Panc1 (cell line): Measurements from ENCODE around the gene ATP10A. TPM values are rescaled to one million over a fixed set of nuclear protein-coding genes. Genes with fewer than 3 reads are reported as not detected.

Experiments used
- ATAC-seq: fragments of 200-7000 bp; cut with Tn5 transposase; 2 replicates; pipeline ENCODE4 v1.9.1; 2020; ENCODE audit warnings: mild to moderate bottlenecking, moderate library complexity
- BruUV-seq: library from RNA; stranded (reverse); fragments of 400-500 nt; replicated peaks from 2 replicates; lab custom pipeline; 2021; lab: Mats Ljungman, UMichigan
- CTCF ChIA-PET: fragments of 300-600 bp; sonication (Branson Sonifier 250); formaldehyde crosslinking; loops from one replicate; lab custom pipeline; 2022; ENCODE audit warnings: antibody characterized with exemption; lab: Charles Lee
- POLR2A ChIA-PET: fragments of 300-600 bp; sonication (Branson Sonifier 250); formaldehyde crosslinking; loops from one replicate; lab custom pipeline; 2022; ENCODE audit warnings: antibody characterized with exemption; lab: Charles Lee
- DNase-seq: peaks from one replicate; pipeline ENCODE4 v3.0.0-alpha.2; 2010; ENCODE audit warnings: low read depth, low spot score
- H3K27ac ChIP-seq: 2 replicates; pipeline ENCODE4 v1.5.1; 2011; ENCODE audit warnings: mild to moderate bottlenecking, low read length, inconsistent platforms
- H3K27me3 ChIP-seq: fragments of 200-500 bp; sonication (Bioruptor generic); 2 replicates; pipeline ENCODE4 v1.6.0; 2014; ENCODE audit warnings: low read length, inconsistent platforms; ENCODE audit not compliant: control insufficient read depth, insufficient read depth
- H3K36me3 ChIP-seq: fragments of 200-500 bp; sonication (Bioruptor generic); 2 replicates; pipeline ENCODE4 v1.5.1; 2014; ENCODE audit warnings: inconsistent platforms, mild to moderate bottlenecking, low read length, moderate library complexity; ENCODE audit not compliant: control insufficient read depth, insufficient read depth
- H3K4me1 ChIP-seq: 2 replicates; pipeline ENCODE4 v1.5.1; 2011; ENCODE audit warnings: inconsistent platforms, mild to moderate bottlenecking, low read length, moderate library complexity; ENCODE audit not compliant: control insufficient read depth, insufficient read depth
- H3K4me3 ChIP-seq, 2 experiments: 2 replicates each; pipeline ENCODE4 v1.5.1; 2011 to 2012; ENCODE audit warnings: low read depth in 2 of 2, low read length in 2 of 2, mild to moderate bottlenecking in 2 of 2, inconsistent platforms in 1 of 2, moderate library complexity in 1 of 2
- H3K9me3 ChIP-seq: fragments of 200-500 bp; sonication (Bioruptor generic); 2 replicates; pipeline ENCODE4 v1.5.1; 2014; ENCODE audit warnings: low read depth, mild to moderate bottlenecking, inconsistent platforms, low read length, moderate library complexity; ENCODE audit not compliant: control insufficient read depth, insufficient read depth
- POLR2AphosphoS5 ChIP-seq: IDR thresholded peaks from 2 replicates; pipeline ENCODE4 v1.6.1; 2012; ENCODE audit warnings: mild to moderate bottlenecking, low read depth, low read length, moderate library complexity
- REST ChIP-seq, 2 experiments: IDR thresholded peaks; 2 replicates each; pipeline ENCODE4 v1.6.1; 2011 to 2012; ENCODE audit warnings: low read depth in 2 of 2, control low read depth in 1 of 2, low read length in 1 of 2, mild to moderate bottlenecking in 1 of 2, moderate library complexity in 1 of 2; ENCODE audit not compliant: insufficient read depth in 1 of 2
- SIN3A ChIP-seq: IDR thresholded peaks from 2 replicates; pipeline ENCODE4 v1.6.1; 2012; ENCODE audit warnings: low read depth, mild to moderate bottlenecking, low read length, moderate library complexity, borderline replicate concordance; ENCODE audit not compliant: insufficient read depth
- TCF7L2 ChIP-seq: IDR thresholded peaks from 2 replicates; pipeline ENCODE4 v1.6.1; 2011; ENCODE audit warnings: mild to moderate bottlenecking, low read depth, low read length, inconsistent platforms
- in situ Hi-C: cut with HindIII; loops from 2 replicates; pipeline ENCODE4 v1.10.0; 2016; ENCODE audit warnings: low sequenced_read_pairs, low pct_unique_long_range_greater_than_20kb
- intact Hi-C: fragments of 100-400 bp; cut with micrococcal nuclease; formaldehyde crosslinking; loops from one replicate; pipeline ENCODE4 v1.10.0; 2022; ENCODE audit not compliant: unreplicated experiment
- total RNA-seq: library from RNA; stranded (reverse); gene quantifications from one replicate; pipeline ENCODE4 v1.2.1, GENCODE V29; 2021; ENCODE audit not compliant: unreplicated experiment
- TF ChIP-seq, protein P1 (sequence below): fragments of 450-650 bp; IDR thresholded peaks from 2 replicates; pipeline ENCODE4 v1.5.1; 2017; ENCODE audit warnings: mild to moderate bottlenecking

The ATP10A gene
- total RNA-seq, 1 experiment from 2014 or later: 0.31 TPM

- TF ChIP-seq REST (IDR thresholded peaks at IDR 0.05; ENCODE audit: insufficient read depth in 1 of 2, low read depth in 2 of 2, low read length in 1 of 2) (no peak), POLR2AphosphoS5 (no peak), SIN3A (no peak), TCF7L2 (no peak)
- TF ChIP-seq, protein P1, sequence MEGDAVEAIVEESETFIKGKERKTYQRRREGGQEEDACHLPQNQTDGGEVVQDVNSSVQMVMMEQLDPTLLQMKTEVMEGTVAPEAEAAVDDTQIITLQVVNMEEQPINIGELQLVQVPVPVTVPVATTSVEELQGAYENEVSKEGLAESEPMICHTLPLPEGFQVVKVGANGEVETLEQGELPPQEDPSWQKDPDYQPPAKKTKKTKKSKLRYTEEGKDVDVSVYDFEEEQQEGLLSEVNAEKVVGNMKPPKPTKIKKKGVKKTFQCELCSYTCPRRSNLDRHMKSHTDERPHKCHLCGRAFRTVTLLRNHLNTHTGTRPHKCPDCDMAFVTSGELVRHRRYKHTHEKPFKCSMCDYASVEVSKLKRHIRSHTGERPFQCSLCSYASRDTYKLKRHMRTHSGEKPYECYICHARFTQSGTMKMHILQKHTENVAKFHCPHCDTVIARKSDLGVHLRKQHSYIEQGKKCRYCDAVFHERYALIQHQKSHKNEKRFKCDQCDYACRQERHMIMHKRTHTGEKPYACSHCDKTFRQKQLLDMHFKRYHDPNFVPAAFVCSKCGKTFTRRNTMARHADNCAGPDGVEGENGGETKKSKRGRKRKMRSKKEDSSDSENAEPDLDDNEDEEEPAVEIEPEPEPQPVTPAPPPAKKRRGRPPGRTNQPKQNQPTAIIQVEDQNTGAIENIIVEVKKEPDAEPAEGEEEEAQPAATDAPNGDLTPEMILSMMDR: no peak
- H3K9me3 ChIP-seq: no peaks in the 10 kb centered on the region
- DNase-seq (no peak), ATAC-seq (no peak)
- in situ Hi-C loops: no loop called here
- no peak overlapping the region for H3K4me3 ChIP-seq
- BruUV-seq: no TSS peak
- no peaks in the 10 kb centered on the region for H3K36me3 ChIP-seq
- intact Hi-C loops: no loop called here
- no peaks in the 10 kb centered on the region for H3K27me3 ChIP-seq
- ChIA-PET POLR2A (no interaction called here), CTCF (no interaction called here)
- no peaks in the 10 kb centered on the region for H3K4me1 ChIP-seq
- H3K27ac ChIP-seq: no peak overlapping the region
These were observed 99.8 kb downstream of the ATP10A start for GRCh38 chr15:25763331-25763751.

DNA sequence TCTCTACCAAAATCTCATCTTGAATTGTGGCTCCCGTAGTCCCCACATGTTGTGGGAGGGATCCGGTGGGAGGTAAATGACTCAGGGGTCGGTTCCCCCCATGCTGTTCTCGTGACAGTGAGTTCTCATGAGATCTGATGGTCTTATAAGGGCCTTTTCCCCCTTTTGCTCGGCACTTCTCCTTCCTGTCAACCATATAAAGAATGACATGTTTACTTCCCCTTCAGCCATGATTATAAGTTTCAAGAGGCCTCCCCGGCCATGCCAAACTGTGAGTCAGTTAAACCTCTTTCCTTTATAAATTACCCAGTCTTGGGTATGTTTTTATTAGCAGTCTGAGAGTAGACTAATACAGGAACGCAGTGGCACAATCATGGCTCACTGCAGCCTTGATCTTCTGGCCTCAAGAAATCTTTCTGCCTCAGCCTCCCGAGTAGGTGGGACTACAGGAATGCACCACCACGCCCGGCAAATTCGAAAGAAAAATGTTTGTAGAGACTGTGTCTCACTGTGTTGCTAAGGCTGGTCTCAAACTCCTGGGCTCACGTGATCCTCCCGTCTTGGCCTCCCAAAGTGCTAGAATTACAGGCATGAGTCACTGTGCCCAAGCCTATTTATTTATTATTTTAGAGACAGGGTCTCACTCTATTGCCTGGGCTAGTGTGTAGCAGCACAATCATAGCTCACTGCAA is 101.0 kb downstream of the ATP10A start:
- in situ Hi-C loops: no loop called here
- ATAC-seq (no peak), DNase-seq (no peak)
- Histone ChIP-seq H3K4me3 (no peak overlapping the region), H3K36me3 (no peaks in the 10 kb centered on the region), H3K9me3 (no peaks in the 10 kb centered on the region), H3K27me3 (no peaks in the 10 kb centered on the region), H3K27ac (no peak overlapping the region), H3K4me1 (no peaks in the 10 kb centered on the region)
- ChIA-PET POLR2A (no interaction called here), CTCF (no interaction called here)
- BruUV-seq: no TSS peak
- TF ChIP-seq REST (IDR thresholded peaks at IDR 0.05; ENCODE audit: insufficient read depth in 1 of 2, low read depth in 2 of 2, low read length in 1 of 2): no peak
- TF ChIP-seq, protein P1: no peak
- TF ChIP-seq POLR2AphosphoS5: no peak
- no peak for TF ChIP-seq SIN3A
- no peak for TF ChIP-seq TCF7L2
- intact Hi-C loops: no loop called here
